ENCODE results near the gene ATP6V1D. TPM values are rescaled to one million over a fixed set of nuclear protein-coding genes. Genes with fewer than 3 reads are reported as not detected.

ATP6V1D gene
- total RNA-seq, 1 donor, result 168 TPM

DNA sequence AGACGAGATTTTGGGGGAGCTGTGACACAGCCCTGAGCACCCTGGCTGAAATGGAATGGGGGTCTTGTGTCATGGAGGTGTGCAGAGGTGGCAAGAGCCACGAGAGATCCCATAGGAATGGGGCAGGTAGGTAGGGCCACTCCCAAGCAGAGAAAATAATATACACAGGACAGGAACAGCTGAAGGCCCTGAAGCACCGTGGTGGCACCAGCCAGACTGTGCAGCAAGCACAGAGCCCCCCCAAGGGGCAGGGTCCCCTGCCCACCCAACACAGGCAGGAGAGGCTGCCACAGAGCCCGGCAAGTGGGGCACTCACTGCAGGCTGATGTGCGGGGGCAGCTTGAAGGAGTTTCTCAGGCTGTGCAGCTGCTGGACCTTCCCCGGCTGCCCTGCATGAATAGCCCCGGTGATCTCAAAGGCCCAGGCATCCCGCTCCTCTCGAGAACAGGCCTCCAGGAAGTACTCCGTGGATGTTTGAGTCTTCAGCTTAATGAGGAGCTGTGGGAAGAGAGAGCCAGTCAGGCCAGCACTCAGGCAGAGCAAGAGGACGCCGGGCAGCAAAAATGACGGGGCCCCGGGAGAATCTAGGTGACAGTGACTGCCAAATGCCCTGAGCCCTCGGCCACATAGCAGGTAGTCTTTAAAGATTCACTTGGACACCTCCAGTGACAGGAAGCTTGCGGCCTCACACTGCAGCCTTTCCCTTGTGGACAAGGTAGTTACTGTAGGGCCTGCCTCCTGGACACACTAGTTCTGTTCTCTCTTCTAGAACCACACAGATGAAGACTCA is 35.7 kb upstream of the ATP6V1D start:
- no peak overlapping the region for H3K4me3 ChIP-seq (ENCODE audit: low read depth, low read length)
- TF ChIP-seq, protein P1, sequence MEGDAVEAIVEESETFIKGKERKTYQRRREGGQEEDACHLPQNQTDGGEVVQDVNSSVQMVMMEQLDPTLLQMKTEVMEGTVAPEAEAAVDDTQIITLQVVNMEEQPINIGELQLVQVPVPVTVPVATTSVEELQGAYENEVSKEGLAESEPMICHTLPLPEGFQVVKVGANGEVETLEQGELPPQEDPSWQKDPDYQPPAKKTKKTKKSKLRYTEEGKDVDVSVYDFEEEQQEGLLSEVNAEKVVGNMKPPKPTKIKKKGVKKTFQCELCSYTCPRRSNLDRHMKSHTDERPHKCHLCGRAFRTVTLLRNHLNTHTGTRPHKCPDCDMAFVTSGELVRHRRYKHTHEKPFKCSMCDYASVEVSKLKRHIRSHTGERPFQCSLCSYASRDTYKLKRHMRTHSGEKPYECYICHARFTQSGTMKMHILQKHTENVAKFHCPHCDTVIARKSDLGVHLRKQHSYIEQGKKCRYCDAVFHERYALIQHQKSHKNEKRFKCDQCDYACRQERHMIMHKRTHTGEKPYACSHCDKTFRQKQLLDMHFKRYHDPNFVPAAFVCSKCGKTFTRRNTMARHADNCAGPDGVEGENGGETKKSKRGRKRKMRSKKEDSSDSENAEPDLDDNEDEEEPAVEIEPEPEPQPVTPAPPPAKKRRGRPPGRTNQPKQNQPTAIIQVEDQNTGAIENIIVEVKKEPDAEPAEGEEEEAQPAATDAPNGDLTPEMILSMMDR (IDR thresholded peaks at IDR 0.05; ENCODE audit: insufficient read depth, low read depth, low read length), result no peak
- no peak for DNase-seq (ENCODE audit: low read depth)

DNA sequence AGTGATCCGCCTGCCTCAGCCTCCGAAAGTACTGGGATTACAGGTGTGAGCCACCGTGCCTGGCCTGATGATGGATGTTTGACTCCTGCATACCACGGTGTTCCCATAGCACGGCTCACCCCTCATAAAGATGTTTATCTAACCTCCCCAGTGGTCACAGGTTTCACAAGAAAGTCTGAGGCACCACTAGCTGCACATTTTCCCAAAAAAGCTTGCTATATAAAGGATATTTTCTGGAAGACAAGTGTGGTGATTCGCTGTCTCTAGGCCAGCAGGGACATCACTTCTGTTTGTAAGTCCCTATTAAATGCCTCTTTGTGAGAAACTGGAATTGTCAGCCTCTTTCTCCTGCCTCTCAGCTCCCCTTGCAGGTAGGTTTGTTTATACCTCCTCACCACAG is 34.1 kb upstream of the ATP6V1D start:
- TF ChIP-seq, protein P1 (IDR thresholded peaks at IDR 0.05; ENCODE audit: insufficient read depth, low read depth, low read length), result no peak
- DNase-seq (ENCODE audit: low read depth), result peak; percentile 19
- H3K4me3 ChIP-seq (ENCODE audit: low read depth, low read length), result no peak overlapping the region

DNA sequence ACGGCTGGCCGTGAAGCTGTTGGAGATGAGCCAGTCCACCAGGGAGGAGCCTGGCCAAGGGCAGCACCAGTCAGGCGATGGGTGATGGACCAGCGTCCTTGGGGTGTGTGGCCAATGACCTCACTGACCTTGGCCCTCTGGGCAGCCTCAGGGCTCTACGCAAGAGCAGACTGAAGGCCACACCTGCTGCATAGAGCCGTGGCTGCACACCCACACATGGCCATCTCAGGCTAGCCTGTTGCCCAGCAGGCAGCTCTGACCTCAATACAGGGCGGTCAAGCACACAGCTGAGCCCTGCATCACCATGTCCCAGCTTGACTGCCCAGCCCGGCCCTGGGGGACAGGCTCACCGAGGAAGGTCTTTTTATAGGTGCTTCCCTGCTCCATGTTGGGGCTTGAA is 33.2 kb upstream of the ATP6V1D start:
- no peak overlapping the region for H3K4me3 ChIP-seq (ENCODE audit: low read depth, low read length)
- TF ChIP-seq, protein P1 (IDR thresholded peaks at IDR 0.05; ENCODE audit: insufficient read depth, low read depth, low read length), result no peak
- no peak for DNase-seq (ENCODE audit: low read depth)

DNA sequence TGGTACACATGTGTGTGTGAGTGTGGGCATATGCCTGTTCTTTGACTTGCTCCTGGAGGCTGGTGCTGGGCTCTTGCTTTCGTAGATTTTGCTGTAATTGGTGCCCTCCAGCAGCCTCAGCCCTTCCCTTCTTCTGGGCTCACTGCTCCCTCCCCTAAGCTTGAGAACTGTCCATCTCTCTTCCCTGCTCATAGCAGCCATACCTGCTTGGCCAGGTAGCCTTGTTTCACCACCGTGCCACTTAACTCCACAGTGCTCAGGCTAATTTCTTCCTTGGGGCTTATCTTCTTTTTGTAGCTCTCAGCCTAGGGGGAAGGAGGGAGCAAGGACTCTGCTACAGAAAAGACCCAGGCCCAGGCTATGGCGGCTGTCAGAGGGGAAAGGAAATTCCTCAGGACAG is 32.5 kb upstream of the ATP6V1D start:
- TF ChIP-seq, protein P1 (IDR thresholded peaks at IDR 0.05; ENCODE audit: insufficient read depth, low read depth, low read length), result no peak
- no peak for DNase-seq (ENCODE audit: low read depth)
- H3K4me3 ChIP-seq (ENCODE audit: low read depth, low read length), result no peak overlapping the region

DNA sequence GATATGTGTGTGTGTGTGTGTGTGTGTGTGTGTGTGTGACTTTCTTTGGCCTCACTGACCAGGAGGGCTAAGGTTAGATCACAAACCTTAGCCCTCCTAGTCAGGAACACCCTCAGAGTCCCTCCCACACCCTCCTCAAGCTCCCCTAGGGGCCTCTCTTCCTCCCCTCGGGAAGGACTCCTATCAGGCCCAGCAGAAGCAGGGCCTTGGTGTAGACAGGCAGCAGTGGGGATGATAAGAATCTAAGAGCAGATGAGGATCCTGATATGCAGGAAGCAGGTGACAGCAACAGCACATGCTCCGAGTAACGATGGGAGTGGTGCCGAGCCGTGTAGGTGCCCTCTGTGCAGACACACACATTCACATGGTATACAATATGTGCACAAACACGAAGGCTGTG is 31.7 kb upstream of the ATP6V1D start:
- no peak overlapping the region for H3K4me3 ChIP-seq (ENCODE audit: low read depth, low read length)
- DNase-seq (ENCODE audit: low read depth), result no peak
- TF ChIP-seq, protein P1 (IDR thresholded peaks at IDR 0.05; ENCODE audit: insufficient read depth, low read depth, low read length), result no peak

DNA sequence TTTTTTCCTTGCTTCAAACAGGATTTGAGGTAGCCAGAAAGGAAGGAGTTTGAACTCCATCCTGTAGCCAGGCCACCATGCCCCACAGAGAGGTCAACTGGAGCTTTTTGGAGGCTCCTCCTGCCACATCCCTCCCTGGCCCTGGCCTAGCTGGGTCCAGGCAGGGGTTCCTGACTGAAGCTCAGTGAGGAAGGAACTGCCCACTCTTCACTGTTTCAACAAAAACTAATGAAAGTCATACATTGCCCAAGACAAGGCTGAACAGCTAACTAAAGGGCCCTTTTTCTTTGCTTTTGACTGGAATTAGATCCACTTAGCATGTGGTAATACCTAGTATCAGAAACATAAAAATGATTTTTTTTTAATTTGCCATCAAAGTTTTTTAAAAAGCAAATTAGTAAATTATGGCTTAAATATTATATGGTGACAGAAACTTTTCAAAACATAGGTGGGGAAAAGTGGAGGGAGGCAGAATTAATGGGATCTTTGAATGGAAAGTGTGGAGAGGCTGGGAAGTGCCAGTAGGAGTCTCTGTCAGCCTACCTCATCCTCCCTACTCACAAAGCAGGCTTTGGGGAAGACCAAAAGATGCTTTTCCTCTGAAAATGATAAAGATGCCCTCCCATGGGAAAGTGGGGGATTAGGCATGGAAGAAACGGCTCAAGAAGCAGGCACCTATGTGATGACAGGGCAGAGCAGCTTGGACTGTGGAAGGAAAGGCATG is 30.4 kb upstream of the ATP6V1D start:
- no peak for DNase-seq (ENCODE audit: low read depth)
- H3K4me3 ChIP-seq (ENCODE audit: low read depth, low read length), result no peak overlapping the region
- TF ChIP-seq, protein P1 (IDR thresholded peaks at IDR 0.05; ENCODE audit: insufficient read depth, low read depth, low read length), result peak; percentile 8
